Suprapubic skin (tissue), 3 donors: Measurements from ENCODE around the gene SPINK6.

Experiments
- CTCF ChIP-seq, 2 donors: fragments of 200-600 bp in 1 of 2; fragments of 450-650 bp in 1 of 2; sonication (generic) in 1 of 2; IDR thresholded peaks; one replicate each; pipeline ENCODE4 v1.5.1; 2016 to 2019; ENCODE audit warnings: antibody characterized with exemption in 2 of 2, mild to moderate bottlenecking in 1 of 2, moderate library complexity in 1 of 2
- EP300 ChIP-seq: sonication (generic); formaldehyde crosslinking; IDR thresholded peaks from one replicate; pipeline ENCODE4 v1.6.1; 2017; ENCODE audit warnings: antibody characterized with exemption
- POLR2A ChIP-seq, 2 donors: fragments of 450-650 bp; IDR thresholded peaks; one replicate each; pipeline ENCODE4 v1.6.1; 2017; ENCODE audit warnings: antibody characterized with exemption in 2 of 2, mild to moderate bottlenecking in 2 of 2, moderate library complexity in 2 of 2

- no peak for TF ChIP-seq CTCF (IDR thresholded peaks at IDR 0.05)
- no peak for TF ChIP-seq POLR2A (IDR thresholded peaks at IDR 0.05)
- TF ChIP-seq EP300, result no peak
These were observed 25.6 kb downstream of the SPINK6 start for GRCh38 chr5:148228392-148228984.
